ENCODE measurements around the gene SYT8. TPM values are rescaled to one million over a fixed set of nuclear protein-coding genes. Genes with fewer than 3 reads are reported as not detected.

SYT8 gene
- polyA plus RNA-seq, 1 donor from 2014 or later = not detected

GRCh38 chr11:1852877-1853276, 18.1 kb downstream of the SYT8 start, which contains the start of gene LSP1:
TSS of gene LSP1 (plus strand) at chr11:1853084. CDS start at chr11:1853145, 61 bp downstream.
- no peaks in the 10 kb centered on the region for H3K9me3 ChIP-seq (ENCODE audit: low read length)
- H3K27me3 ChIP-seq (ENCODE audit: insufficient read depth, low read depth, low read length) = no peaks in the 10 kb centered on the region
- no peak within 1 kb of the TSS for H3K9ac ChIP-seq (ENCODE audit: low read length)
- H3K79me2 ChIP-seq (replicated peaks; ENCODE audit: insufficient read depth, low read length) = no peaks in the 10 kb centered on the region
- no peaks in the 10 kb centered on the region for H4K20me1 ChIP-seq (ENCODE audit: insufficient read depth)
- TF ChIP-seq TAF1 (IDR thresholded peaks at IDR 0.05; ENCODE audit: low read depth) (no peak), EZH2 (IDR thresholded peaks at IDR 0.05; ENCODE audit: borderline replicate concordance, insufficient read depth, low read length, poor library complexity, severe bottlenecking) (no peak), SMC3 (conservative IDR thresholded peaks at IDR 0.05; ENCODE audit: poor library complexity) (no peak), EP300 (conservative IDR thresholded peaks at IDR 0.05; ENCODE audit: poor library complexity, severe bottlenecking) (no peak), REST (IDR thresholded peaks at IDR 0.05; ENCODE audit: borderline replicate concordance) (no peak), CTCF (IDR thresholded peaks at IDR 0.05; ENCODE audit: poor library complexity, severe bottlenecking) (no peak), RAD21 (conservative IDR thresholded peaks at IDR 0.05) (no peak), MXI1 (conservative IDR thresholded peaks at IDR 0.05; ENCODE audit: poor library complexity, severe bottlenecking) (no peak), POLR2AphosphoS5 (IDR thresholded peaks at IDR 0.05) (no peak)
- H3K36me3 ChIP-seq (ENCODE audit: insufficient read depth, low read length) = no peaks in the 10 kb centered on the region
- no peak within 1 kb of the TSS for H3K27ac ChIP-seq (ENCODE audit: low read length)
- H3K4me3 ChIP-seq (ENCODE audit: low read length) = no peak within 1 kb of the TSS
- no peaks in the 10 kb centered on the region for H3F3A ChIP-seq (ENCODE audit: insufficient read depth, low read length, poor library complexity, severe bottlenecking)
- no peaks in the 10 kb centered on the region for H3K9me2 ChIP-seq (ENCODE audit: insufficient read depth, low read length)
- no peak within 1 kb of the TSS for H2AFZ ChIP-seq (ENCODE audit: low read depth, low read length)
- no peak within 1 kb of the TSS for H3K4me2 ChIP-seq (ENCODE audit: low read length)

GRCh38 chr11:1853376-1854131, 18.8 kb downstream of the SYT8 start:
- Histone ChIP-seq H3K4me3 (ENCODE audit: low read length) (no peak overlapping the region), H3K9me2 (ENCODE audit: insufficient read depth, low read length) (no peaks in the 10 kb centered on the region), H3K4me2 (ENCODE audit: low read length) (no peak overlapping the region), H3K27me3 (ENCODE audit: insufficient read depth, low read depth, low read length) (no peaks in the 10 kb centered on the region), H3K9ac (ENCODE audit: low read length) (no peak overlapping the region), H3K36me3 (ENCODE audit: insufficient read depth, low read length) (no peaks in the 10 kb centered on the region), H4K20me1 (ENCODE audit: insufficient read depth) (no peaks in the 10 kb centered on the region), H3F3A (ENCODE audit: insufficient read depth, low read length, poor library complexity, severe bottlenecking) (no peaks in the 10 kb centered on the region), H2AFZ (ENCODE audit: low read depth, low read length) (no peak overlapping the region), H3K9me3 (ENCODE audit: low read length) (no peaks in the 10 kb centered on the region), H3K27ac (ENCODE audit: low read length) (no peak overlapping the region), H3K79me2 (replicated peaks; ENCODE audit: insufficient read depth, low read length) (no peaks in the 10 kb centered on the region)
- no peak for TF ChIP-seq REST (IDR thresholded peaks at IDR 0.05; ENCODE audit: borderline replicate concordance)
- TF ChIP-seq EP300 (conservative IDR thresholded peaks at IDR 0.05; ENCODE audit: poor library complexity, severe bottlenecking) = no peak
- TF ChIP-seq RAD21 (conservative IDR thresholded peaks at IDR 0.05) = no peak
- no peak for TF ChIP-seq EZH2 (IDR thresholded peaks at IDR 0.05; ENCODE audit: borderline replicate concordance, insufficient read depth, low read length, poor library complexity, severe bottlenecking)
- no peak for TF ChIP-seq MXI1 (conservative IDR thresholded peaks at IDR 0.05; ENCODE audit: poor library complexity, severe bottlenecking)
- TF ChIP-seq TAF1 (IDR thresholded peaks at IDR 0.05; ENCODE audit: low read depth) = no peak
- no peak for TF ChIP-seq CTCF (IDR thresholded peaks at IDR 0.05; ENCODE audit: poor library complexity, severe bottlenecking)
- no peak for TF ChIP-seq SMC3 (conservative IDR thresholded peaks at IDR 0.05; ENCODE audit: poor library complexity)
- no peak for TF ChIP-seq POLR2AphosphoS5 (IDR thresholded peaks at IDR 0.05)

All from neural cell (in vitro differentiated cells).